VCaP (cell line): ENCODE measurements around the gene PLA2G4A.

Experiments used
- H3K27ac ChIP-seq: fragments of 450-650 bp; 2 replicates; pipeline ENCODE4 v1.5.1; 2017
- TF ChIP-seq, protein P1 (sequence below): fragments of 450-650 bp; conservative IDR thresholded peaks from 2 replicates; pipeline ENCODE4 v1.5.1; 2017; ENCODE audit warnings: mild to moderate bottlenecking, moderate library complexity

PLA2G4A gene

DNA sequence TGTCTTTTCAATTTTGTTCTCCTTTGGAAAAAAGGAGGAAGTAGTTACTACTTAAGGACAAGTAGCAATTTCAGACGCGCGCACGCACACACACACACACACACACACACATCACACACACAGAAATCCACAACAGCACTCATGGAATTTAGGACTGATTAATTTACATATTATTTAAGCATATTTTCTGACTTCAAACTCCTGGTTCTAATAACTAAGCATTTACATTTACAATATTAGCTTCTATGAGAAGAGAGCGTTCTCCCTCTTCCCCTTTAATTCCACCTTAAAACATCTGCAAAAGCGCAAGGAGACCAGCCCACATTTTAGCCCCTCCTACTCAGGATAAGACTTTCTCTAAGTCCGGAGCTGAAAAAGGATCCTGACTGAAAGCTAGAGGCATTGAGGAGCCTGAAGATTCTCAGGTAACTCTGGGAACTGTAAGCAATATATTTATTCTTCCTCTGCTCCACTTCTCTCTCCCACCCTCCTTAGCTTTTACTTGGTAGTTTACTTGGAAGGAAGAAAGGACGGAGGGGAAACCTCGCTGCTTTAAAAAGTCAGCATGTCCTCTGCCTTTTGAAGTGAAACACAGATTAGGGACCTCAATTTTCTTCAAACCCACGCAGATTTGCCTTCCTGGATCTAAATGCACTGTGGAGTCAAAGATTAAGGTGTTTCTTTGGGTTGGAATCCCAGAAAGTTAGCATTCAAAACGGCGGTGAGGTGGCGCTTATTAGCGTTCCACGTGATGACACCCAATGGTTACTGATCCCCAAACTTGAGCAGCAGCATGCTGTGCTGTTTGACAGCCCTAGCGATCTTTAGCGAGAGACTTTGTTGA, at the start of gene PLA2G4A:
PLA2G4A (plus strand) TSS at position 339 of the 844 bp plus-strand sequence. CDS start 25,406 bp downstream, outside the sequence.
- no peak within 1 kb of the TSS for H3K27ac ChIP-seq
- TF ChIP-seq, protein P1, sequence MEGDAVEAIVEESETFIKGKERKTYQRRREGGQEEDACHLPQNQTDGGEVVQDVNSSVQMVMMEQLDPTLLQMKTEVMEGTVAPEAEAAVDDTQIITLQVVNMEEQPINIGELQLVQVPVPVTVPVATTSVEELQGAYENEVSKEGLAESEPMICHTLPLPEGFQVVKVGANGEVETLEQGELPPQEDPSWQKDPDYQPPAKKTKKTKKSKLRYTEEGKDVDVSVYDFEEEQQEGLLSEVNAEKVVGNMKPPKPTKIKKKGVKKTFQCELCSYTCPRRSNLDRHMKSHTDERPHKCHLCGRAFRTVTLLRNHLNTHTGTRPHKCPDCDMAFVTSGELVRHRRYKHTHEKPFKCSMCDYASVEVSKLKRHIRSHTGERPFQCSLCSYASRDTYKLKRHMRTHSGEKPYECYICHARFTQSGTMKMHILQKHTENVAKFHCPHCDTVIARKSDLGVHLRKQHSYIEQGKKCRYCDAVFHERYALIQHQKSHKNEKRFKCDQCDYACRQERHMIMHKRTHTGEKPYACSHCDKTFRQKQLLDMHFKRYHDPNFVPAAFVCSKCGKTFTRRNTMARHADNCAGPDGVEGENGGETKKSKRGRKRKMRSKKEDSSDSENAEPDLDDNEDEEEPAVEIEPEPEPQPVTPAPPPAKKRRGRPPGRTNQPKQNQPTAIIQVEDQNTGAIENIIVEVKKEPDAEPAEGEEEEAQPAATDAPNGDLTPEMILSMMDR = no peak

- no peak overlapping the region for H3K27ac ChIP-seq
- TF ChIP-seq, protein P1 = no peak
These were observed 48.7 kb upstream of the PLA2G4A start for GRCh38 chr1:186780076-186780475.

DNA sequence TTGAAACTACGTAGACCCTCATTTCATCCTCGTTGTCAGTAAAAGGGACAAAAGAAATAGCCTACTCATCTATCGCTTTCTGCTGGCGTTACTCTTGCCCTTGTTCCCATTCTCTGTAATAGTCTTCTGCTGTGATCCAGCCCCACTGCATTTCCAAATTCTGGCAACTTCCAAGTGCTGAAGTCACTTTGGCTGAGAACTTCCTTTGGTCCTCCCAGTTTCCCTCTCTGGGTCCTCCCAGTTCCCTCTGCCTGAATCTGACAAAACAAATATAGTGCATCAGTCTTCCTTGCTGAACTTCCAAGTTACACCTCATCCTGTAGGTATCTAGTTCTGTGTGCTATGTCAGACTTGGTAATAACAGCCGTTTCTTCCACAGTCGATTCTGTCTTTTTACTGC, 47.0 kb upstream of the PLA2G4A start:
- H3K27ac ChIP-seq = no peak overlapping the region
- TF ChIP-seq, protein P1 = no peak

DNA sequence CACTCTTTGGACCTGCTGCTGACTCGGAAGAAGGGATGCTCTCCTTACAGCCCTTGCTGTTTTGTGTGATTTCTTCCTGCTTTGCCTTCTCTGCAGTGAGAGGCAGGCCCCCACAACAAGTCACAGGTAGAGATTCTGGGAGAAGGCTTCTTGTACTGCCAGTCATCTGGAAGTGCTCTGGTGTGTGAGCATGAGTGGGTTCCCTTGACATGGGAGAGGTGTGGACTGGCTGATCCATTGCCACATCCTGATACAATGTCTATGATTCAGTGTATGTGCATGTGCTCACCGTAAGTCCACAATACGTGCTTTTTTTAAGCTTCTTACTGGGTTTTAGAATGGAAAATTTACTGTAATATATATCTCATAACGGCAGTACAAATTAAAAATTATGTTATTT, 46.0 kb upstream of the PLA2G4A start:
- TF ChIP-seq, protein P1 = no peak
- H3K27ac ChIP-seq = no peak overlapping the region

GRCh38 chr1:186783193-186783592, 45.6 kb upstream of the PLA2G4A start:
- TF ChIP-seq, protein P1 = no peak
- H3K27ac ChIP-seq = no peak overlapping the region

GRCh38 chr1:186785503-186785902, 43.2 kb upstream of the PLA2G4A start:
- H3K27ac ChIP-seq = no peak overlapping the region
- TF ChIP-seq, protein P1 = no peak

DNA sequence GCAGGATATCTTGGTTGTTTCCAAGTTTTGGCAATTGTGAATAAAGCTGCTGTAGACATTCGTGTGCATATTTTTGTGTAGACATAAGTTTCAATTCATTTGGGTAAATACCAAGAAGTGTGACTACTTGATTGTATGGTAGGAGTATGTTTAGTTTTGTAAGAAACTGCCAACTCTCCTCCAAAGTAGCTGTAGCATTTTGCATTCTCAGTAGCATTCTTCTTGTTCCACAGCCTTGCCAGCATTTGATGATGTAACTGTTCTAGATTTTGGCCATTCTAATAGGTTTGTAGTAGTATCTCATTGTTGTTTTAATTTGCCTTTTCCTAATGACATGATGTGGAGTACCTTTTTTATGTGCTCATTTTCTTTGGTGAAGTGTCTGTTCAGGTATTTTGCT, 38.6 kb upstream of the PLA2G4A start:
- no peak overlapping the region for H3K27ac ChIP-seq
- TF ChIP-seq, protein P1 = no peak
